Right lobe of liver (tissue), 4 donors: ENCODE measurements around the gene SPTBN1.

ENCODE experiments used
- CTCF ChIP-seq, 4 donors: fragments of 200-600 bp in 3 of 4; fragments of 450-650 bp in 1 of 4; IDR thresholded peaks; one replicate each; pipeline versions ENCODE4 v1.5.1 to v1.8.0; 2016 to 2022; ENCODE audit warnings: antibody characterized with exemption in 4 of 4, mild to moderate bottlenecking in 2 of 4
- POLR2A ChIP-seq: fragments of 450-650 bp; IDR thresholded peaks from one replicate; pipeline ENCODE4 v1.6.1; 2017; ENCODE audit warnings: antibody characterized with exemption, mild to moderate bottlenecking
- donor health status: DM: no; HTN: no; CAD: no.
- donor health status: DM: no; HTN: no; CAD: no.
- donor health status: DM: no; HTN: yes; CAD: no.

DNA sequence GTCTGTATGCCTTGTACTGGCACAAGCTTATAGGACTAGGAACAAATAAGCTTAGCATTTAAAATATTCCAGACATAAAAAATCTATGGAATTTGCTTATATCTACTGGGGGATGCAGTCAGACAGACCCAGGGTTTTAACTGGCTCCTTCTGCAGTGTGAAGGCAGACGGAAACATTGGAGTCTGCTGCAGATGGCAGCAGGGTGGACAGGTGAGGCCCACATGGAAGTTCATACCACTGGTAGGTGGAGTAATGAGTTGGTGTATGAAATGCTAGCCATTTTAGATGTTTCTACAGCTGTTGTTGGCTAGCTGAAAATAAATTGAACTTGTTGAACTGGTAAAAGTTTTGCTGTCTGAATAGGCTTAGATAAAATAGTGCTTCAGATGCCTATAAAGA lies 17.7 kb downstream of the SPTBN1 start:
- TF ChIP-seq CTCF (IDR thresholded peaks at IDR 0.05) (no peak), POLR2A (no peak)
